Amniotic stem cell (primary cell): Measurements from ENCODE around the gene SLC7A14.
A peak's percentile ranks its signal among the peaks of the same experiment; 100 is the strongest.
"Not testable (repeated sequence)": the region's sequence is repeated elsewhere in the genome, so short reads cannot be mapped to it uniquely, and the experiment has no call there.

ENCODE experiments used
- DNase-seq: peaks from one replicate; lab custom pipeline; 2025; lab: John Stamatoyannopoulos, UW

Gene SLC7A14

GRCh38 chr3:170593634-170594033 lies 7.8 kb upstream of the SLC7A14 start:
- DNase-seq: no peak

- DNase-seq: no peak
Measured at GRCh38 chr3:170589113-170589512, 3.2 kb upstream of the SLC7A14 start.

- DNase-seq: no peak
Measured at GRCh38 chr3:170585008-170585936, 603 bp downstream of the SLC7A14 start.

GRCh38 chr3:170584585-170585007 lies 1.3 kb downstream of the SLC7A14 start:
- peak; percentile 56 for DNase-seq

- no peak for DNase-seq
Measured at GRCh38 chr3:170579646-170580045, 6.2 kb downstream of the SLC7A14 start.

- DNase-seq: peak; percentile 67
Measured at GRCh38 chr3:170572665-170573253, 13.1 kb downstream of the SLC7A14 start.

GRCh38 chr3:170567598-170567997 lies 18.3 kb downstream of the SLC7A14 start:
- DNase-seq: not testable (repeated sequence)

GRCh38 chr3:170566413-170566812 lies 19.5 kb downstream of the SLC7A14 start:
- no peak for DNase-seq

- DNase-seq: no peak
Measured at GRCh38 chr3:170565495-170565894, 20.4 kb downstream of the SLC7A14 start.

GRCh38 chr3:170564664-170565063 lies 21.2 kb downstream of the SLC7A14 start:
- DNase-seq: no peak

GRCh38 chr3:170563712-170564423 lies 22.0 kb downstream of the SLC7A14 start:
- DNase-seq: no peak

- no peak for DNase-seq
Measured at GRCh38 chr3:170562080-170562479, 23.8 kb downstream of the SLC7A14 start.

GRCh38 chr3:170560717-170561382 lies 25.0 kb downstream of the SLC7A14 start:
- no peak for DNase-seq

- DNase-seq: no peak
Measured at GRCh38 chr3:170560296-170560695, 25.6 kb downstream of the SLC7A14 start.

- no peak for DNase-seq
Measured at GRCh38 chr3:170558427-170558826, 27.4 kb downstream of the SLC7A14 start.

- DNase-seq: no peak
Measured at GRCh38 chr3:170555329-170555728, 30.5 kb downstream of the SLC7A14 start.

GRCh38 chr3:170553788-170554757 lies 31.8 kb downstream of the SLC7A14 start:
- no peak for DNase-seq

- DNase-seq: no peak
Measured at GRCh38 chr3:170551252-170551651, 34.6 kb downstream of the SLC7A14 start.

- DNase-seq: no peak
Measured at GRCh38 chr3:170542704-170543103, 43.2 kb downstream of the SLC7A14 start.

- DNase-seq: no peak
Measured at GRCh38 chr3:170539897-170540296, 46.0 kb downstream of the SLC7A14 start.

GRCh38 chr3:170536712-170537111 lies 49.2 kb downstream of the SLC7A14 start:
- DNase-seq: no peak
